ENCODE measurements around the gene PRKCA.

DNA sequence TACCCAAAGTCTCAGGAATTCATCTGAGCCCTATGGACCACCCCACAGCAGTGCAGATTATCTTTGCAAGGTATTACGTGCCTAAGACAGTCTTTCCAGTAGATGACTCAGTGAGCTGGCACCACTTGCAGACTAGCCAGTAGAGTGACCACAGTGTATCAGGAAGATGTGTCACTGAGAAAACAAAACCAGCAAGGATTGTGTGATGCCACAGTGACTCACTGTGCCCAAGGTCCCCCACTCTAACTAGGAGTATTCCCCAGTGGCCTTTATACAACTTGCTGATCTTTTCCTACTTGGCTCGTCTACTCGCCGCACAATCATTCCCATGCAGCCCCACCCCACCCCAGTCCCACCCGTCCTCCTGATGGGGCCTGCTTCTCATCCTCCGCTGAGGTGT lies 26.8 kb upstream of the PRKCA start:
- TF ChIP-seq, protein P1, sequence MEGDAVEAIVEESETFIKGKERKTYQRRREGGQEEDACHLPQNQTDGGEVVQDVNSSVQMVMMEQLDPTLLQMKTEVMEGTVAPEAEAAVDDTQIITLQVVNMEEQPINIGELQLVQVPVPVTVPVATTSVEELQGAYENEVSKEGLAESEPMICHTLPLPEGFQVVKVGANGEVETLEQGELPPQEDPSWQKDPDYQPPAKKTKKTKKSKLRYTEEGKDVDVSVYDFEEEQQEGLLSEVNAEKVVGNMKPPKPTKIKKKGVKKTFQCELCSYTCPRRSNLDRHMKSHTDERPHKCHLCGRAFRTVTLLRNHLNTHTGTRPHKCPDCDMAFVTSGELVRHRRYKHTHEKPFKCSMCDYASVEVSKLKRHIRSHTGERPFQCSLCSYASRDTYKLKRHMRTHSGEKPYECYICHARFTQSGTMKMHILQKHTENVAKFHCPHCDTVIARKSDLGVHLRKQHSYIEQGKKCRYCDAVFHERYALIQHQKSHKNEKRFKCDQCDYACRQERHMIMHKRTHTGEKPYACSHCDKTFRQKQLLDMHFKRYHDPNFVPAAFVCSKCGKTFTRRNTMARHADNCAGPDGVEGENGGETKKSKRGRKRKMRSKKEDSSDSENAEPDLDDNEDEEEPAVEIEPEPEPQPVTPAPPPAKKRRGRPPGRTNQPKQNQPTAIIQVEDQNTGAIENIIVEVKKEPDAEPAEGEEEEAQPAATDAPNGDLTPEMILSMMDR (conservative IDR thresholded peaks at IDR 0.05; ENCODE audit: low read length) = no peak
- TF ChIP-seq EZH2phosphoT487 (IDR thresholded peaks at IDR 0.05; ENCODE audit: borderline replicate concordance) = no peak
